GDM1 (cell line): ENCODE results near the gene STRA8.

ENCODE experiments used
- DNase-seq: peaks from one replicate; lab custom pipeline; 2025; lab: John Stamatoyannopoulos, UW

Gene STRA8

DNA sequence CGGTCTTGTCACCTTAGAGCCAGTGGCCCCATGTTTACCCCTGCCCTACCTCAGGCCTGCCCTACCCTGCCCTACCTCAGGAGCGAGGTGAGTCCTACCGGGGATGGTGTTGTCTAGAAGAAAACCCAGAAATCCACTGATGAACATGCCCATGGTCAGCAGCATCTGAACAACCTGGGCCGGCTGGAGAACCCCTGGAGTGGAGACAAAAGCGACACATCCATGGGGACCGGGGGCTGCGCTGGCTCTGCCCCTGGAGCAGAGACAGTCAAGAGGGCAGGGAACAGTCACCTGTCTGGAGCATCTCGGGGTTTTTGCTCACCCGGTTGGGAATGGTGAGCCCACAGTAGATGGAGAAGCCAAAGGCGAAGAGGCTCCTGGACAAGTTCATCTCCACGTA is 36.3 kb downstream of the STRA8 start:
- no peak for DNase-seq

DNA sequence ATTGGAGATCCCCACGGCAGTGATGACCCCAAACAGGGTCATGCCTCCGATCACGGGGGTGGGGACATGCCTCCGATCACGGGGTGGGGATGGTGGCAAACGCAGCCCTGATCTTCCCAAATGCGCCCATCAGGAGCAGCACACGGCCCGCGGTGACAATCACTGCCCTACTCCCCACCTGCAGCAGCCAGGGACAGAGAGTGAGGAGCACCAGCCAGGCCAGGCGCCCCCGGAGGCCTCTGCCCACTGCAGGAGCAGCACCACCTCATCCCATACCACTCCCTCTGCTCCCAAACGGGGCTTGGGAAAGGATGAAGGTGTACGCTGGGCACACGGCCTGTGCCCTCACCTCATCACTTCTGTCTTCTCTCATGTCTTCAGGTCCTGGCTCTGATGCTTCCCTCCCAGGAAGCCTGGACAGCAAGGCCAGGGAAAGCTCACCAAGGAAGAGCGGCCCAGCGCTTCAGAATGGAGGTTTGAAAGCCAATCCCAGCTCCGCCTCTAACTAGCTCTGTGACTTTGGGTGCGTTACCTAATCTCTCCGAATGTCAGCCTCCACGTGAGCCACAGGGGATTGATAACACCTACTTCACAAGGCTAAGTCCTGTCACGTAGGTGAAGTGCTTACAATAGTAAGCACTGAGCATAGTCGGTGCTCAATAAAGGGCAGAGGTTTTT is 37.1 kb downstream of the STRA8 start:
- DNase-seq: no peak

DNA sequence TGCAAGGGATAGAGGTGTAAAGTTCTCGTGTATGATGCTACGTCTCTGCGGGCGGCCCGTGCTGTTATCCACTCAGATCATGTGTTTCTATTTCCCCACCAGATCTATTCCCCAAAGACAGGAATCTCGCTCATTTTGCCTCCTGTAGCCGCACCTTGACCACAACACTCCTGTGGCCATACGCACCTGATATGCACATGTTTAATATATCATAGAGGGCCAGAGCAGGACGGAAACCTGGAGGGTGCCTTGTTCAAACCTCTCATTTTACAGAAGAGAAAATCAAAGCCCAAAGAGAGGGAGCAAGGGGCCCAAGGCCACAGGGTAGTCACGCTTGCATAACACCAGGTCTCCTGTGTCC is 37.6 kb downstream of the STRA8 start:
- DNase-seq: no peak

DNA sequence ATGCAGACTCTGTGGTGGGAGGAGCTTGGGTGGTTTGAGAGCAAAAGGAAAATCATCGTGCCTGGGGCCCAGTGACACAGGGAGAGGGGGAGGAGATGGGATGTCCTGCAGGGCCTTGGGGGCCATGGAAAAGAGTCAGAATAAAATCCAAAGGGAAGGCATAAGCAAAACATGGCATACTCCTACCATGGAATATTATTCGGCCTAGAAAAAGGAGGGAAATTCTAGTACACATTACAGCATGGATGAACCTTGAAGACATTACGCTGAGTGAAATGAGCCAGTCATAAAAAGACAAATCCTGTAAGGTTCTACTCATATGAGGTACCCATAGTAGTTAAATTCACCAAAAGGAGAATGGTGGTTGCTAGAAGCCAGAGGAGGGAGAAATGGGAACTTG is 38.7 kb downstream of the STRA8 start:
- no peak for DNase-seq

DNA sequence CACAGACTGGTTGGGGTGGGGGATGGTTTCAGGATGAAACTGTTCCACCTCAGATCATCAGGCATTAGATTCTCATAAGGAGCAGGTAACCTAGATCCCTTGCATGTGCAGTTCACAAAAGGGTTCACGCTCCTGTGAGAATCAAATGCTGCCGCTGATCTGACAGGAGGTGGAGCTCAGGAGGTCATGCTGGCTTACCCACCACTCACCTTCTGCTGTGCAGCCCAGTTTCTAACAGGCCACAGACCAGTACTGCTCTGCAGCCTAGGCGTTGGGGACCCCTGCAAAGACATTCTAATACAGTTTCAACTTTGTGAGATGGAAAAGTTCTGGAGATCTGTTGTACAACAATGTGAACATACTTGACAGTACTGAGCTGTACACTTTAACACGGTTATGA is 39.9 kb downstream of the STRA8 start:
- DNase-seq: no peak

DNA sequence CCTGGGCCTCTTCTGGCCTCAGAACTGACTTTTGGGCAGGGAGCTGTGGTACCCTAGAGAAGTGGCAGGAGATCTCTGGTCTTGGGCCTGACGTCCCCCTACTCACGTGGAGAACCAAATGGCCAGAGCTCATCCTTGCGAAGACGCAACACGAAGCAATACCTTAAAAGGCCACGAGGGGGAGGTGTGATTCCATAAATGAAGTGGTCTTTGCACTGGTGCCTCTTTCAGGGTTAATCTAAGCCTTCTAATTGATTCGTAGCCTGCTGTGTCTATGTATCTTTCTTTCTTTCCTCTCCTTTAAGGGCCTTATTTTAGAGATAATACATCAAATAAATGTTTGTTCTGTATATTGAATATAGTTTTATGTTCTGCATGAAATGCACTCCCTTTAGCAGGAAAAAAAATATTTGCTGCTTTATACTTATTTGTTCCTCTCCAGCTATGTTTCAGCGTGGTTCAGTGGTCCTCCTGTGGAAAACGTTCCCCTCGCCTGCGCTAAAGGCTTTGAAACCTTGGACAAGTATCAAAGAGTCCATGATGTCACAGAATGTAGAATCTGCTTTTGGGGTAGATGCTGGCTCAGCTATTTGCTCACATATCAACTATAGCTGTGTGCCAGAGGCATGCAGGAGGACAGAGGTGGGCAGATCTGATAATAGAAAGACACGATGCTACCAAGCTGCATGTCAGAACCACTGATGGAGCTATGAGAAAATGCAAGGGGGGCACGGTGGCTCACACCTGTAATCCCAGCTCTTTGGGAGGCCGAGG is 41.0 kb downstream of the STRA8 start:
- peak; percentile 52 for DNase-seq

DNA sequence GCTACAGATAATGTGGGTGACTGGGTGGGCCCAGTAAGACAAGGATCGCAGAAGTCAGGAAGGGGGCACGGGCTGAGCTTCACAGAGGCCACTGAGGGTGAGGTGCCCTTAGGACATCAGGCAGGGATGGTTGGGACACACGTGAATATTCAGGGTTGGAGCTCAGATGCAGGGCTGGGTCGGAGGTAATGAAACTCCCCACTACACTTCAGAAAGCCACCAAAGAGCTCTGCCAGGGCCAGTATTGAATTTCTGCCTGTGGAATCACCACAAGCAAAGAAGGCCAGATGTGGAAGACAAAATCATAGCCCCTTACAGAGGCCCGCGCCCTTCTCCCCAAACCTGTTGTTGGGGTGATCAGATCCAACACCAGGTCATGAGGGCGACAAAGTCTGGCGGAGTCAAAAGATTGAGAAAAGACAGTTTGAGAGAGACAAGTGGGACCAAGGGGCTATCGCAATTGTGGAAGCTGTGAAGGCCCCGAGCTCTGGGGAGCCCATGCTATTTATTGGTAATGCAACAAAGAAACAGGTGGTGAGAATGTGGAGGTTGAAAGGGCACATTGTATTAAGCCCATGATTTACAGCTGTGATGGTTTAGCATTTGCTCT is 42.4 kb downstream of the STRA8 start:
- DNase-seq: no peak

DNA sequence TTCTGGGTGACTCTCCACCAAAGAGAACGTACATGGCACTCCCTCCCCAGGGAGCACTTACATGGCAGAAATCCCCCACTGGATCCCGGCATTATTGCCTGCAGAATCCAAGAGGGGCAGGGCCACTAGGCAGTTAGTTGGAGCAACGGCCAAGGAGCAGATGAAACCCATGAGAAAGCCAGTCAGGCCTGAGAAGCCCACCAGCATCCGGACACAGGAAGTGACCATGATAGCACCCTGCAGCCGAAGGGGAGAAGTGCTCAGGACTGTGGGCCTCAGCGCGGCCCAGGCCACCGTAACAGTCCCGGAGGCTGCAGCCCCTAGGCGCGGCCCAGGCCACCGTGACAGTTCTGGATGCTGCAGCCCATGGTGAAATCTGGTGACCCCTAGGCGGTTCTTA is 43.5 kb downstream of the STRA8 start:
- DNase-seq: no peak

DNA sequence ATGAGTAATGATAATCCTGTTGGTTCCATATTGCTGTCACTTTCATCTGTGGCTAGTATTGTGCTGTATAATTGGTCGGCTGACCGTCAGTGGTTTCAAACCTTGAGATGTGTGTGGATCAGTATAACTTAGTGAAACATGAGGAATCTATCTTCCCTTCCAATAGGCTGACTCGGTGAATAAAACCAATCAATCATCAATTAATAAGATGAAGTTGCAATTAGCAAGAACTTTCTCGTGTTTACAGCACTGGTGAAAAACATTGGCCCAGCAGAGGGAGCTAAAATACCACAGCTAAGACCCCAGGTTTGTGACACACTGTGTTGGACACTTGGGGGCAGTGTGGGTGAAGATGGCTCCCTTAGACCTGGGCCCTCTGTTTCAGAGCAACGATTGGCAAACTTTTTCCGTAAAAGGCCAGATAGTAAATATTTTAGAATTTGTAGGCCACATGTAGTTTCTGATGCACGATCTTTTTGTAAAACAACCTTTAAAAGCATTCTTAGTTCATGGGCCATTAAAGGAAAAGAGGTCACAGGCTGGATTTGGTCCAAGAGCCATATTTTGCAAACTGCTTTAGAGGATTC is 47.8 kb downstream of the STRA8 start:
- DNase-seq: peak; percentile 62

DNA sequence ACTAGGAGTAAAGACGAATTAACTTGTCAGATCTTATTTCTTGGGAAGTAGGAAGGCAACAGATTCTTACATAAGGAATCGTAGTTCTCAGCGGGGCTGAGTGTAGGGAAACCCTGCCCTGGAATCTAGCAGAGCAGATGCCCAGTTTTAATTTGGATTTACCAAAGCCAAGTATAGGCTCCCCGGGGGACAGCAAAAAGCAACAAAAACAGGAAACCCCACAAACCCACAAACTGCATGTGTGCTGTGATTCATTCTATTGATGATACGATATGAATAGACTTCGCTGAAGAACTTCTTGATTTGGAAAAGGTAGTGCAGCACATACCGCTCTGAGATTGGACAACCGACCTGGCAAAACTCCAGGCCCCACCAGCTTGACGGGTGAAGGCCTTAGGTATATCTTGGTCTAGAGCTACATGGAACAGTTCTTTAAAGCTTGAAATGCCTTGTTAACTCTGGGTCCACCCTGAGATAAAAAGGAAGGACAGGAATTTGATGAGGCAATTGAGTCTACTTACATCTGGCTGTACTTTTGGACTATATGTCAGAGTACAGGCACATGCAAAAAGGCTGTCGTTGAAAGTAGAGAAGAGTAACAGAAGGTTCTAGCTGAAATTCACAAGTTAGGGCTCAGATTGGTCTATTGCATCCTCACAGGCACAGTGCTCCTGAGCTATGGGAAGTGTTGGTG is 49.1 kb downstream of the STRA8 start:
- DNase-seq: no peak

DNA sequence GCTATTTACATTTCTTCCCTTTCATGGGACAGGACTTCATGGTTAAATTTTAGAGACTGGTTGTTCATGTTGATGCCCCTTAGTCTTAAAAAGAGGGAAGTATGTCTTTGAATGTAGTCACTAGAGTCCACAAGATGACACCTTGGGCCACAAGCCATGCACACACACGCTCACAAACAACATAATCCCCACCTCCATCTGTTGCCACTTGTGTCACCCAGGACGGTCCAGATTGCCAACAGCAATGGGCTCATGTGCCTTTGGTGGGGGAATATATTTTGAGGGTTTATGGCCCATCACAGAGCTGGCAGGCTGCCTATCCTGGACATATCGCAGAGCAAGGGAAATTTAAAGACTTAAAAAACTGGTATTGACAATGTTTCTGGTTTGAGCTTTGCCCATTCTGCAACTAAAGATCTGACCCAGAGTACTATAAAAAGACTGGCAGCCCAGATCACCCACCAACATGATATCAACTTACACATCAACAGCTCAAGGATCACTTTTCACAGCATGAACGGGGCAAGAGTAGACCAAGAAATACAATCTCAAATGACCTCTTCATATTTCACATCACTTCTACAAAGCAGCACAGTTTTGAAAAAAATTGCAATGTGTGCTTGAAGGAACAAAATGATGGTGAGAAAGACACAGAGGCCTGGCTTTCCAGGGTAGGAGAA is 50.5 kb downstream of the STRA8 start:
- no peak for DNase-seq

DNA sequence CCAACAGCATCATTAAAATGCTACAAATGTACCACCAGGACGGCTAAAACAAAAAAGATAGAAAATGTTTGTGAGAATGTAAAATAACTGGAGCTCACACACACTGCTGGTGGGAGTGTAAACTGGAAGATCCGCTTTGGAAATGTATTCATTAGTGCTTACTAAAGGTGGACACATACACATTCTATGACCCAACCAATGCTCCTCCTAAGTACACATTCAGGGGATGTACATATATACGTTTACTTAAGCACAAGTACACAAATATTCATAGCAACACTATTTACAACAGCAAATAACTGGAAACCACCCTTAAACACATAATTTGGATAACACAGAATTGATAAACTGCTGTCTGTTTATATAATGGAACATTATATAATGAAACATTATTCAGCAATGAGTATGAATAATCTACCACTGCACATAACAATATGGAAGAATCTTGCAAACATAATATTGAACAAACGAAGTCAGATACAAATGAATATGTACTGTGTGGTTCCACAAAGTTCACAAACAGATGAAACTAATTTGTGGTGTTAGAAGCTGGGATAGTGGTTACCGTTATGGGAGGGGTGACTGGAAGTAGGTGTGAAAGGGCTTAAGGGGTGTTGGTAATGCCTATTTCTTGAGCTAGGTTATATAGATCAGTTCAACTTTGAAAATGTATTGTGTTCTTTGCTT is 52.1 kb downstream of the STRA8 start:
- no peak for DNase-seq

DNA sequence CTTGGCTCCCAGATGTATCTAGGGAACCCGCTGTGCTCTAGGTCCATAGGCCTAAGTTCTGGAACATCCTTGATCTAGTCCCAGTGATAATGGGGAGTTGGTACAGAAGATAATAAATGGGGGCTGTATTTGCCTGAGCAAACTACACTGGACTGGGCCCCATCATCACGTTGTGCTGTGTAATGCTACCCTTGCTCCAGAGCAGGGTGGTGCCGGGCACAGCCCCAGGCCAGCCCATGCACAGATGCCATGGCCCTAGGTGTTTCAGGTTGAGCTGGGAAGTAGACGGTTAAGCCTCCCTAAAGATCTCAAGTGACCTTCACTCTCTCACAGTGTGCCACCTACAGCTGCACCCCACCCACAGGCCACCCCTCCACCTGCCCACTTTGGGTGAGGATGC is 53.2 kb downstream of the STRA8 start:
- DNase-seq: no peak

DNA sequence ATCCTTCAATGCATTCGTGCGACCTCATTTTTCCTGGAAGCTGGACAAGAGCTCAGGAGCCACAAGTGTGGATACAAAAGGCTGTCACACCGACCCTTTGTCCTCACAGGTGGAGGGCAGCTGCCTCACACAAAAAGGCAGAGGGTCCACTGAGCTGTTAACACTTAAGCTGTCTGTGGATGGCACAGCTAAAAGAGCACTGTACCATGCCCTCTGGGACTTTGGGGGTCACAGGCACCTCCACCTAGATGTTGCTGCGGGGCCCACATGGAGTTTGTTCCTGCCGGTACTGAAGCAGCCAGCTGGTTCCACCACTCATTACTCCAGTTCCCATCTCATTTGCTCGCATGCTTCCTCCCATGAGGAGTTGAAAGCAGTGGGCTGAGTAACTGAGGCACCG is 57.0 kb downstream of the STRA8 start:
- DNase-seq: no peak

DNA sequence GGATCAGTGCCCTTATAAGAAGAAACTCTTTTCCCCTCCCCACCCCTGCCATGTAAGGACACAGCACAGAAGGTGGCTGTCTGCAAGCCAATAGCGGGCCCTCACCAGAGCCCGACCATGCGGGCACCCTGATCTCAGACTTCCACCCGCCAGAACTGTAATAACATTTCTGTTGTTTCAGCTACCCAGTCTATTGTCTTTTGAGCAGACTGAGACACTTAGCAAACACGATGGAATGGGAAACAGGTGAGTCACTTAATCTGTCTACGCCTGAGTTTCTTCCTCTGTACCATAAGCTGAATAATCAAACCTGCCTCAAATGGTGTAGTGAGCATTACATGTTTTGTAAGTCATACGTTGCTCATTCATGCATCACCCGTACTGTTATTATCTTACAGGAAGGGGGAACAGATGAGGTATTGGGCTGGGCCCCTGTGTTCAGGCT is 58.2 kb downstream of the STRA8 start:
- DNase-seq: no peak

DNA sequence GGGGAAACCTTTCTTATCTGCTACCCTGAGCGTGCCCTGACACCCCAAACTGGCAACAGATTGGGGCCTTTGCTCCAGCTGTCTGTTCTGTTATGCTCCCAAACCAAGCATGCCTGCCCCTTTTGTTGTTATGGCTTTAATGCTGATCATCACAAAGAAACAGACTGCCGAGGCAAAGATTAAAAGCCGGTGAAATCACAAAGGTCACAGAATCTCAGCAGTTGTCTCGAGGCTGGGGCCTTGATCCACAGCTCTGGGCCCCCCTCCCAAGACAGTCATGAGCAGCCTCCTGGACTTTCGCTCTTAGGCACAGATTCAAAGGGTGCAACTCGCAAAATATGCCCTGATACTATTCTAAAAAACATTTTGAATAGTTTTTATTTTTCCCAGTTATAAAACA is 65.6 kb downstream of the STRA8 start:
- no peak for DNase-seq

DNA sequence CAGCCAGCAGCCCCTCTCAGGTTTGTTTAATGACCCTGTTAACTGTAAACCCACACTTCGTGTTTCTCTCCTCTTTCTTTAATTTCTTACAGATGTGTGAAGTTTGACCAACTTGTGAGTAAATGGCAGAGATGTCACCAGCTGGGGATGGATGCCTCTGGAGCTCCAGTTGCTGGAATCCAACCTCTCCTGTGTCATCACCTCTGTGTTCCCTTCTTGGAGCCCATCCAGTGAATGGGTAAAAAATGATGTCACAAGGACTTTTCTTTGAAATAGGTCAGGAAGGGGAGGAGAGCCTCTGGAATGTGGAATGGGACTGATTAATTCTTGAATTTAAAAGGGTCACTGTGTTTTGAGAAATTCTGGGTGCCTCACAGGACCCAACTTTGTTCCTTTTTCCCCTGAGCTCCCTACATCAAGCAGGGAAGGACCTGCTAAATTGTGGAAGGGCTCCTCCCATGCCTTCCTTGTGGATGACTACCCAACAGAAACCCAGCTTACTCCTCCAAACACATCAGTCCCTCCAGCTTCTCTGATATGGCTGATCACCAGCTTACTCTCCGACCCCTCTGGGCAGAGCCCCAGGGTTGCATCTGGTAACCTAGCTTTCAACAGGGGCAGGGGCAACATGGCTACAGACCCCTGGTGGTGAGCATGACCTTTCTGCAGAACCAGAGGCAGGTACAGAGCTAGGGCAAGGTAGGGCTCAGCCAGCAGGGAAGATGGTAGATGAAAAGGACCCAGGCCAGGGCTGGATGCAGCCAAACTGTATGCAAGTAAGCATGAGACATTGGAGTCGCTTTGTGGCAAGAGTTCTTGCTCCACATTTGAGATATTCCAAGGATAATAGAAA is 67.5 kb downstream of the STRA8 start:
- DNase-seq: no peak
